GM19099 (cell line): Measurements from ENCODE around the gene ISM1.

Experiments
- POLR2A ChIP-seq: IDR thresholded peaks from 3 replicates; pipeline ENCODE4 v1.6.1; 2011; ENCODE audit warnings: low read depth; ENCODE audit not compliant: insufficient read length; ENCODE audit errors: extremely low read depth

The ISM1 gene

DNA sequence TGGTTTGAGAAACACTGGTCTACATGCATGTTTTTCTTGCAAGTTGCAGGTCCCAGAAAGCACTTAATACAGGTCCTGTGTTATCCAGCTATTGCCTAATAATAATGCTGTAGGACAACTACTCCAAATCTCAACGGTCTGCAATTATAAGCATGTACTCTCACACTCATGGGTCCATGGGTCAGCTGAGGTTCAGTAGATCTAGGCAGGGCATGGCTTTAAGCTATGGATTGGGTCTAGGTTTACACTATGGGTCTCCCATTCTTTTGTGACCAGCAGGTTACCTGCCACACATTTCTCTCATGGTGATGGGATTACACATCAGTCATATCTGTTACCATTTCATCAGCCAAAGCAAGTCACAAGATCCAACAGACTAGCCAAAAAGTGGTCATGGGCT, 13.9 kb downstream of the ISM1 start:
- TF ChIP-seq POLR2A: no peak

DNA sequence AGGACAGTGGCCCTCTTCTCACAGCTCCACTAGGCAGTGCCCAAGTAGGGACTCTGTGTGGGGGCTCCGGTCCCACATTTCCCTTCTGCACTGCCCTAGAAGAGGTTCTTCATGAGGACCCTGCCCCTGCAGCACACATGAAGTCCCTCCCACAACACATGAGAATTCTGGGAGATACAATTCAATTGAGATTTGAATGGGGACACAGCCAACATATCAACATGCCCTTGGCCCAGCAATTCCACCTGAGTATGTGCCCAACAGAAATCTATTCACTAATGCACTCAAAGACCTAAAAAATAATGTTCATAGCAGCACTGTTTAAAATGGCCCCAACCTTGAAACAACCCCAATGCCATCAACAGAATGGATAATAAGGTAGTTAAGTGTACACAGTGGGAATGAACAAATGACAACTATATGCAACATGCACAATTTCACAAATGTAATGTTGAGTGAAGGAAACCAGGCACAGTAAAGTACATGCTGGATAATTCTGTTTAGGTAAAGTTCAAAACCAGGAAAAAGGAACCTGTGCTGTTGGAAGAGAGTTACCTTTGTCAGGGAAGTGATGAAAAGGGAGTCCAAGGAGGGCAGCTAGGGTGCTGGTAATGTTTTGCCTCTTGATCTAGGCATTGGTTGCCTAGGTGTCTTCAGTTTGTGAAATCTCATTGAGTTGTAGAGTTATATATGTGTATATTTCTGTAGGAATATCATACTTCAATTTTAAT, 16.1 kb downstream of the ISM1 start:
- TF ChIP-seq POLR2A: no peak

DNA sequence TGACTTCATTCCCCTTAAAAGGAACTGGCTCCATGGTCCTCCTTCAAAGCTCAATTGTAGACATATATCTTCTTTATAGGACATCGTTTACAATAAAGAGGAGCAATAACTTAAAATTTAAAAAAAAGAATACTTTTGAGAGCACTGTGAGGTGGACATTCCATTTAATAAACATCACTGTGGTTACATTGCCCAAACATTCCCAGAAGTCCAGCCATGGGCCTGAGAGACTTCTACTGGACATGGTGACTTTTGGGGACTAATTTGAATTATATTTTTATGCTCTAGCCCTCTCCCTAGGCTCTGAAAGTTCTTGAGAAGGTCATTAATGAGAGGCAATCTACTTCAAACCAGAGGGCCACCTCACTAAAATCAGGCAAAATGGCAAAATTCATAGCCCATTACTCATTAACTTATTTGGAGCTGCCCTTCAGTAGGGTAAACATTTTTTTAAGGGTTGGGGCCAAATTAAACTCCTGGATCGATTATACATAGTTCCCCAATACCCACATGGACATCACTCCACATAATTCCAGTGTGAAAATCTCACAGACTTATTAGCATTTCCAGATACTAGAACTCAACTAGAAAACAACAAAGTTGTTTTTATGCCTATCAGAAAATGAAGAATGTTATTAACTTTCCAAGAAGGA, 17.1 kb downstream of the ISM1 start:
- TF ChIP-seq POLR2A: no peak

DNA sequence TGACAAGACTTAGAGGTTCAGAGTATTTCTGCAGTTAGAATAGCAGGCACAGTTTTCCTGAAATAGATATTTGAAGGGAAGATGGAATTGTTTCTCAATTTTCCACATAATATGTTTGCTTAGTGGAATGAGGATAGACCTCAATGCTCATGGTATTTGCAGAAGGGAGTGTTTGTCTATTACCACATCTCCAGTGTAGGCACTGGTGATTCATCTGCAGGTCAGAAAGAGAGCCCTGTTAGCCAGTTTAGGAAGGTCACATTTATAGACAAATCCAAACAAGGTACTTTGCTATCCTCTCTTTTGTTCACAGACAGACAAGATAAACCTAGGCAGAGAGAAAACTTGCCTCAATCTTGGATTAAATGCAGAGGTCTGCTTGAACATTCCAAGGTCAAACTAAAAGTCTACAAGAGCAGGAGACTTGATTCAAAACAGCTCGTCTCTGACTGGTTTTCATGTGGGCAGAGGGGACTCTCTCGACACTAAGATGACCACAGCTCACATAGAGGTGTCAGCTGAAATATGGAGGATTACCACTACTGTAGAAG, 22.8 kb downstream of the ISM1 start:
- TF ChIP-seq POLR2A: no peak

DNA sequence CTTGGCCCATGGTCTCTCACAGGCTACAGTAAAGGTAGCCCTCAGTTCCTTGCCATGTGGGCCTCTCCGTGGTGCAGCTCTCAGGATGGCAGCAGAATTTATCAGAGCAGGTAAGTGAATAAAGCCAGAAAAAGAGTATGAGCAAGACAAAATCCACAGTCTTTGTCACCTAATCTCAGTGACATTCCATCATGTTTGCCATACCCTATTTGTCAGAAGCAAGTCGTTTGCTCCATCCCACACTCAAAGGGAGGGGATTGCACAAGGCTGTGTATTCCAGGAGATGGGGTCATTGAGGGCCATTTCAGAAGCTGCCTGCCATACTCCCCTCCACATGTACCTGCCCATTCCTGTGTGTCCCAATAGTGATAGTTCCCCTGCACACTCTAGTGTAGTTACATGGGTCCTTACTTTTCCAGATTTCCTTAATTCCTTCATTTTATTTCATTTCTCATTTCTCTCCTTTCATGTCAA, 24.2 kb downstream of the ISM1 start:
- TF ChIP-seq POLR2A: no peak

DNA sequence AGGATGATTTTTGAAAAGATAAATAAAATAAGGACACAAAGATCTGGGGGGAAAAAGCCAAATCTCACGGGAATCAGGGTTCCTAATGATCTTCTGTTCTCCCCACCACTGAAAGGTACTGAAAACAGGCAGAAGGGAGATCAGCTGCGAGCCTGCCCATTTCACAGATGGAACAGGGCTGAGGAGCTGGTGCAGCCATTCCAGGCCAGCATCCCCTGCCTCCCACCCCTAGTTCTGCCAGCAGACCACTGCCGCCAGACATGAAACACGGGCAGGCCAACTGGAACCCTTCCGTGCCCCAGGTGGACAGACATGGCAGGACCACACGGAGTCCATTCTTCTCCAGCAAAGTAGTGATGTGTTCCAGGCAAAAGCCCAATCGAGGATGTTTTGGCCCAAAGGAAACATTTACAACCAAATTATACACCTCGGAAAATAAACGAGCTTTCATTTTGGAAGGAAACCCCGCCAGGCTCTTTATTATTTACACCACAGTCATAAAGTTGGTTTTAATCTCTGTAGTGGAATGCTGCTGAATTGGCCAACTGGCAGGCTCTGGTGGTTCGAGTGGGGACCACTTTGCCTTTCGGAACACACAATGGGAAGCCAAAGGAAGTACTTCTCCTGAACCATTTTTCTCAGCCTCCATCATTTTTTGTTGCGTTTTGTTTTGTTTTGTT, 28.2 kb downstream of the ISM1 start:
- no peak for TF ChIP-seq POLR2A

DNA sequence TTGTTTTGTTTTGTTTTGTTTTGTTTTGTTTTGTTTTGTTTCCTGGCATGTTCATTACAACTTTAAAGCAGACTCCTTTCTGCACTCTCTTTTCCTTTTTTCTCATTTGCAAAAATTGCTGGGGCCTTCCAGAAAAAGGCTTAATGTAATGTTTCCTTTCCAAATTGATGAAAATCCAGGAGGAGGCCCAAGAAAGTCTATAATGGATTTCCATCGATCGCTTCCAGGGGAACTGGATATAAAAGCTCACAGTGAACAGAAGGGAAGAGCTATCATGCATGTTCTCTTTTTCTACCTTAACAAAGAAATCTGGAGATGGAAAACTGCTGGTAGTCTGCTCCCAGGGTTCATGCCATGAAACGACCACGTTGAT, 28.7 kb downstream of the ISM1 start:
- TF ChIP-seq POLR2A: no peak

DNA sequence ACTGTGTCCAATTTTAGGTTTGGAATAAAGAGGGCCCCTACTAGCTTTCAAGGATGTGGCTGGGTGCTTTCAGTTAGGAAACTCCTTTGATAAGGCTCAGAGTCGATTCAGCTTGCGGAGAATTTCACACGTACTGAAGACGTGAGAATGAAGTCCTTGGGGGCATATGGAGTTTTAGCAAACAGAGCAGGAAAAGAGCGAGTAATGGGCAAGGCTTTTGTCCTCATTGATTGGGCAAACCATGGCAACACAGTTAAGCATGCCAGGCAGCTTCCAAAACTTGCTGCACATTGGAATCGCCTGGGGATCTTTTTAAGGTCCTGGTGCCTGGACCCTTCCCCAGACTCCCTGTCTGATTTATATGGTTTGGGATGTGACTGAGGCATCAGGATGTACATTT, 29.2 kb downstream of the ISM1 start:
- TF ChIP-seq POLR2A: no peak

DNA sequence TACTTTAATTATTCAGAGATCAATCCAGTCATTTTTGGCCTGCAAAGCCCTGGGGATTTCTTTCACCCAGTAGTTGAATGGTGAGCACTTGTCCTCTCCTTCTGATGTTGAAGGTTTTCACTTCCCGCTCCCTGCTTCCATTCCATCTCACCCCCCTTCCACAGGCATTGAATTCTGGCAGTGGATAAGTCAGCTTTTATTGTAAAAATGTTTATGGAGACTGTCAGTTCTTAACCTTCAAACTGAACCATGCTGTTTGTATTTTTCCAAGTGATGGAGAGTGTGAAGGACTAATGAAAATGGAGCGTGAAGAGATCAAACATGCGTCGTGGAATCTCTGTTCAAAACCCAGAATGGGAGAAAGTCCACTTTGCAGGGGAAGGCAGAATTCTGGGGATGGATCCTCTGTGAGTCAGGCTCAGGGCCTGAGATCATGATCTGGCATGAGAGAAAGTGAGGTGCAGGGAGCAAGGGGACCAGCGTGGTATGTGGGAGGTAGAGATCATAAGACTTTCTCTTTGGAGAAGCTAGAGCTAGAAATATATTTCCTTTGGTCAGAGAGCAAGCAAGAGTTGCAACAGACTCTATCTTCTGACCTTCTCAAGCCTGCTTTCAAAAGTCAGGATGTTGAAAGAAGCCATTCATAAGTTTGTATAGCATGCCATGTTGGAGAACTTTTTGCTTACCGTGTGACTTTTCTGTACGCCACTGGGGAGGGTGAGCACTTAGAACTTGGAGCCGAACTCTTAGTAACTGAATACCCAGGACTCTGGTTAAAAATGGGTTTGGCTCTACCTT, 30.2 kb downstream of the ISM1 start:
- no peak for TF ChIP-seq POLR2A

DNA sequence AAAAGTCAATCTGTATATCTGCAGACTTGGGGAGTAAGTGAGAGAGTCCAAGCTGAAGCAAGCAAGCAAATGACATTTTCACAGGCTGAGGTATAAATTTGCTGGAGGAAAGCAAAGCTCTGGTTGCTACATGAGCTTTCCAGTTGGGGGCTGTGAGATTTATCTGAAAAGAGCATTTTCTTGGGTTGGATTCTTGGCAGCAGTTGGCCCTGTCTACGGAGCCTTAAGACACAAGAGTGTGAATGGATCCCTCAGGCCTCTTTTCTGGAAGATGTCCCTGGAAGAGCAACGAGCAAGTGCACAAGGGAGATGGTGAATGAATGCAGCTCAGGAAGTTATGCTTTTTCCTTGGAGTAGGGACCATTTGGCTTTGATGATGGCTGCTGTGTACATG, 30.8 kb downstream of the ISM1 start:
- TF ChIP-seq POLR2A: no peak

DNA sequence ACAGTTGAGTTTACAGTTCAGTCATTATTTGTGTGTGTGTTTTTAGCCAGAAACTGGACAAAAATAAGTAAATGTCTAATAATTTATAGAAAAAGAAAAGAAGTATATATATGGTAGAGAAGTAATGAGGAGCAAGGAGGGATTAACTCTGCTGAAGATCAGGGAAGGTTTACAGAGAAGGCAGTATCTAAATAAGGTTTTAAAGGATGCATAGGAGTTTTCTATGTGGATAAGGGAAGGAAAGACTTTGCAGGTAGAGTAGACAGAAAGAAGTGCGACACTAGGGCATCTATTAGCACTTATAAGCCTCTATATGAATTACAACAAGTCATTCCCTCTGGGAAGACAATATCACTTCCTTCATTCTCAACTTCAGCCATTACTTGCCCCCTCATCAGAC, 34.3 kb downstream of the ISM1 start:
- no peak for TF ChIP-seq POLR2A

DNA sequence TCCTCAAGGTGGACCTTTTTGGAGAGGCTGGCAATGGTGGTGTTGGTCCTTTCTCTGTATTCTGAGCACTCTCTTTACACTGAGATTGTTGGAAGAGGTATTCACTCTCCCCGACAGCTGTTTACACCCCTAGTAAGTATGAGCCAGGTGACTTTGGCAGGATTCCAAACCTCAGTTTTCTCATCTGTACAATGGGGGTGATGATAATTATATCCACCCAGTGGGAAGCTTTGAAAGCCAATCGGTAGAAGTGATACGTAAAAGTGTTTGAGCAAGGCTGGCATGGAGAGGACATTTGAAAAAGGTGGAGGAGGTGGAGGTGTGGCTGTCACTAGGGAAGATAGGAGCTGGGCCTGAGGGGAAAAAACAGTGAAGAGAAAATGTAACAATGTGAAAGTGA, 35.5 kb downstream of the ISM1 start:
- no peak for TF ChIP-seq POLR2A

DNA sequence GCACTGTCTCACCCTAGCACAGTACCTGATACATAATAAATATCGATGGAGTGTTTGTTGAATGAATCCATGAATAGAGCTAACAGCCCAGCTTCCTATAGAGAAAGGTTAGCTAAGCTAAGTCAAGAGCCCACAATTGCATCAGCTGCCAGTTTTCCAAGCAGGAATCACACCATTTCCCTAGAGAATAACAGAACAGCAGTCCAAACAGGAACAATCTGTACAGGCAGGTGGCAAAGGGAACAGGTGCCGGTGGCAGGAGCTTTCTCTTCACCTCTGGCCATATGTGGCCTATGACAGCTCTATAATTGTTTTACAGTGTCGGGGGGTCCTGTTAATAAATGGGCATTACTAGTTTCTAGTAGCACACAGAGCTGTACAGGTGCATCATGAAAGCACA, 38.8 kb downstream of the ISM1 start:
- no peak for TF ChIP-seq POLR2A

DNA sequence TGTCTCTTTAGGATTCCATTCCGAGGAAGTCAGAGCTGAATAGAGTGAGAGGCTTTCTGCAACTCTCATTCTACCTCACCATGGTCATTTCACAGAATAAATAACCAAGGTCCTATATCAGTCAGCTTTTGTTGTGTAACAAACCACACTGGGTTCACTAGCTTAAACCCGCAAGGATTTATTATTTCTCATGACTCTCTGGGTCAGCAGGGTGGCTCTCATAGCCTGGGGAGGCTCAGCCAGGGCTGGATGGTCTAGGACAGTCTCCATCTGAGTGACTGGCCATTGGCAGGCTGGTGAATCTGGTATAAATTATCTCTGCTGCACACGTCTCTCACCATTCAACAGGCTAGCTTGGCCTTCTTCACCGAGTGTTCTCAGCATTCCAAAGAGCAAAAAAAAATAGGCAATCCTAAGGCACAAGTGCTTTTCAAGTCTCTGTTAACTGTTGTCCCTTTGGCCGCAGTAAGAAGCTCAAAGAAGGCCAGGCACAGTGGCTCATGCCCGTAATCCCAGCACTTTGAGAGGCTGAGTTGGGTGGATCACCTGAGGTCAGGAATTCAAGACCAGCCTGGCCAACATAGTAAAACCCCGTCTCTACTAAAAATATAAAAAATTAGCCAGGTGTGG, 39.7 kb downstream of the ISM1 start:
- no peak for TF ChIP-seq POLR2A
